HG03060 (cell line): ENCODE measurements around the gene NOBOX.
"Not testable (repeated sequence)": the region's sequence is repeated elsewhere in the genome, so short reads cannot be mapped to it uniquely, and the experiment has no call there.

ENCODE experiments used
- ATAC-seq: cut with Tn5 transposase; IDR thresholded peaks from one replicate; pipeline ENCODE4 v1.9.1; 2021; ENCODE audit warnings: low read depth, moderate number of reproducible peaks; ENCODE audit not compliant: unreplicated experiment

Gene NOBOX

GRCh38 chr7:144403649-144404061, at the start of gene NOBOX:
TSS of gene NOBOX (minus strand) at chr7:144403693.
- ATAC-seq, result no peak

- ATAC-seq, result peak; percentile 70
These were observed 48.6 kb upstream of the NOBOX start for GRCh38 chr7:144452064-144452463.

- ATAC-seq, result no peak
These were observed 42.1 kb upstream of the NOBOX start for GRCh38 chr7:144445590-144445989.

GRCh38 chr7:144439717-144440205, 36.3 kb upstream of the NOBOX start:
- no peak for ATAC-seq

GRCh38 chr7:144438759-144439158, 35.3 kb upstream of the NOBOX start:
- no peak for ATAC-seq

GRCh38 chr7:144437370-144438191, 34.1 kb upstream of the NOBOX start:
- ATAC-seq, result peak; percentile 74

GRCh38 chr7:144436500-144436899, 33.0 kb upstream of the NOBOX start:
- no peak for ATAC-seq

GRCh38 chr7:144428431-144428830, 24.9 kb upstream of the NOBOX start:
- ATAC-seq, result no peak

GRCh38 chr7:144427539-144427938, 24.0 kb upstream of the NOBOX start:
- not testable (repeated sequence) for ATAC-seq

GRCh38 chr7:144418931-144419330, 15.4 kb upstream of the NOBOX start:
- ATAC-seq, result not testable (repeated sequence)

- ATAC-seq, result no peak
These were observed 12.8 kb upstream of the NOBOX start for GRCh38 chr7:144416341-144416740.

GRCh38 chr7:144415858-144416257, 12.4 kb upstream of the NOBOX start:
- ATAC-seq, result no peak

- ATAC-seq, result no peak
These were observed 11.3 kb upstream of the NOBOX start for GRCh38 chr7:144414815-144415214.

GRCh38 chr7:144410441-144410840, 6.9 kb upstream of the NOBOX start:
- ATAC-seq, result no peak

- no peak for ATAC-seq
These were observed 4.6 kb upstream of the NOBOX start for GRCh38 chr7:144408121-144408520.

- no peak for ATAC-seq
These were observed 3.9 kb upstream of the NOBOX start for GRCh38 chr7:144407266-144407931.

- no peak for ATAC-seq
These were observed 1.5 kb upstream of the NOBOX start for GRCh38 chr7:144404946-144405345.

- ATAC-seq, result no peak
These were observed 391 bp downstream of the NOBOX start for GRCh38 chr7:144403102-144403501.

- no peak for ATAC-seq
These were observed 2.0 kb downstream of the NOBOX start for GRCh38 chr7:144401490-144401889.

GRCh38 chr7:144399946-144400345, 3.5 kb downstream of the NOBOX start:
- ATAC-seq, result no peak

- ATAC-seq, result no peak
These were observed 4.6 kb downstream of the NOBOX start for GRCh38 chr7:144398911-144399310.

GRCh38 chr7:144398291-144398690, 5.2 kb downstream of the NOBOX start:
- ATAC-seq, result no peak
